HG03469 (cell line): ENCODE results near the gene SLC7A8.
"Not testable (repeated sequence)": the region's sequence is repeated elsewhere in the genome, so short reads cannot be mapped to it uniquely, and the experiment has no call there.

Source experiments
- ATAC-seq: cut with Tn5 transposase; IDR thresholded peaks from one replicate; pipeline ENCODE4 v1.9.1; 2021; ENCODE audit warnings: mild to moderate bottlenecking, moderate library complexity, moderate number of reproducible peaks; ENCODE audit not compliant: unreplicated experiment

SLC7A8 gene

GRCh38 chr14:23115039-23115731 lies 68.3 kb downstream of the SLC7A8 start:
- no peak for ATAC-seq

GRCh38 chr14:23114669-23115038 lies 68.8 kb downstream of the SLC7A8 start:
- ATAC-seq = no peak

GRCh38 chr14:23114120-23114458 lies 69.4 kb downstream of the SLC7A8 start:
- no peak for ATAC-seq

DNA sequence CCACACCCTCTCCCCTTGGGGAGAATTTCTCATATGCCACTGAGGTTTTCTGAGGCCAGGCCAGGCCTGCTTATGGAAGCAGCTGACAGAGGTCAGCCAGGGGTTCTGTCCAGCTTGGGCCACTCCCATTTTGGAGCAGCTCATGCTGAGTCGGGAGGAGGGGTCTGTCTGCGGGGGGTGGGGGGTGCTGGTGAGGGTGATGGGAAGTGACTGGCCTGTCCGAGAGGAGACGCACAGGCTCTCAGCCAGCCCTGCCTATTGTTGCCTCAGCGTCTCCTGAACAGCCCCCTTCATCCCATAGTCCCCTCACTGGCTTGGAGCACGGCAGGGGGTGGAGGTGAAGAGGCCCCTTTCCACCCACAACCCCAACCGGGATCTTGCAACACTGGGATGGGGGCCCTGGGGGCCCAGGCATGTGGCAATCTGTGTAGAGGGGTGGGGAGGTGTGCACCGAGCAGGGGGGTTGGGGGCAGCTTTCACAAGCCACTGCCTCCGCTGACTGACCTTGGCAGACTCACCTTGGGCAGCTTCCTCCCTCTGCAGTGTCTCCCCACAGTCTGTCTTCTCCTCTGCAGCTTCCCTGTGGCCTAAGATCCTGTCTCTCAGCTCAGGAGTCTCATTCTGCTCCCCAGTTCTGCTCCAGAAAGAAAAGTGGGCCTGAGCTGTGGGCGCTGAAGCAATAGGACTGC lies 69.9 kb downstream of the SLC7A8 start:
- ATAC-seq = no peak

DNA sequence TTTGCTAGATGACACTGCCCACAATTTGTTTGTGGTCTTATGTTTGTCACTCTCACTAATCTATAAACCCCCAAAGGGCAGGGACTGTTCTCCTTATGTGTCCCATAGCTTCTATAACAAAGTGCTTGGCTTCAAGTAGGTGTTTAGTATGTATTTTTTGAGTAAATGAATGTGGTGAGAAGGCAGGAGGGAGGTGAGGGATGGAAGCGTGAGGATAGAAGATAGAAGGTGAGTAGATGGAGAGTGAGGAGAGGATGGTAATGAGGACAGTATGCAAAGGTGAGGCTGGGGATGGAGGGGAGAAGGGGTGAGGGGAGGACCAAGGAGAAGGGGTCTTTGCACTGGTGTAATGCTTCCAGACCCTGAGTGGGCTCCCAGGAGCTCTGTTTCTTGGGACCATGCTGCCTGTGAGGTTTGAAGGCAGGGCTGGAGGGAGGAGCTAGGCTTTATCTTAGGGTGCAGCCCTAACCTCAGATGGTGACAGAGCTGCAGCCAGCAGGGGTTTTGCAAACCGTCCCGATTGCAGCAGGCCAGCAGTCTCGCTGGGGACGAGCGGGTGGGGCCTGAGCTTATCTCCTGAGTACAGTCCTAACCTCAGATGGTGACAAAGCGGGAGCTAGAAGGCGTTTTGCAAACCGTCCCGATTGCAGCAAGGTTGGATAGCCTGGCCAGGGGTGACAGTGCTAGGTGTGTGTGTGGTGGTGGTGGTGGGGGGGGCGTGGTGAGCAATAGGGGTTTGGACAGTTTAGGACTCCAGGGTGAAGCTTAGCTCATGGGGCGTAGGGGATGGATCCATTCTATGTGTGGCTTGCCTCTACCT lies 70.9 kb downstream of the SLC7A8 start:
- ATAC-seq = no peak

DNA sequence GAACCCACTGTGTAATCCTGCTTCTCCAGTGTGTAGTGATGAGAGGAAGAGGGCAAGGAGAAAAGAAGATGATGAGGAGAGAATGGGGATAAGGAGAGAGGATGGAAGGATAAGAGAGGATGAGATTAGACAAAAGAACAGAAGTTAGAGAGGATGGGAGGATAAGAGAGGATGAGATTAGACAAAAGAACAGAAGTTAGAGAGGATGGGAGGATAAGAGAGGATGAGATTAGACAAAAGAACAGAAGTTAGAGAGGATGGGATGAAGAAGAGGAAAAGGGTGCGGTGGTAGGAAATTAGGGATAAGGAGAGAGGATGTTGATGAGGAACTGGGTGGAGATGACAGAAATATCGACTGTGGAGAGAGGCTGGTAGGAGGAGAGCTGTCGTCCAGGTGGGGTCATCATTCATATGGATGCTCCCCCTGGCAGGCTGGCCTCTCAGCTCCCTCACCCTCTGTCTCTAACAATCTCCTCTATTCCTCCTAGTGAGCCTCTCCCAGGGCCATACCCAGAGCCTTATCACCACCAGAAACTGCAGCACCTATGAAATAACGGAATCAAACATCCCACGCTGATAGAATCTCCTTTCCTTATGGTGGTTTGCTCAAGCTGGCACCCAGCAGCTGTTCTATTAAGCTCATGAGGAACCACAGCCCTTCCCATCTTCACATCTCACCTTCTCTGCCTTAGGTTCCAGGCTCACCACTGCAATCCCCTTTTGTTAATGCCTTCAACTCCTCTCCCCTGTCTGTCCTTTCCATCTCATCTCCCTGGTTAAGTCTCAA lies 72.7 kb downstream of the SLC7A8 start:
- no peak for ATAC-seq

GRCh38 chr14:23109769-23110168 lies 73.7 kb downstream of the SLC7A8 start:
- ATAC-seq = no peak

DNA sequence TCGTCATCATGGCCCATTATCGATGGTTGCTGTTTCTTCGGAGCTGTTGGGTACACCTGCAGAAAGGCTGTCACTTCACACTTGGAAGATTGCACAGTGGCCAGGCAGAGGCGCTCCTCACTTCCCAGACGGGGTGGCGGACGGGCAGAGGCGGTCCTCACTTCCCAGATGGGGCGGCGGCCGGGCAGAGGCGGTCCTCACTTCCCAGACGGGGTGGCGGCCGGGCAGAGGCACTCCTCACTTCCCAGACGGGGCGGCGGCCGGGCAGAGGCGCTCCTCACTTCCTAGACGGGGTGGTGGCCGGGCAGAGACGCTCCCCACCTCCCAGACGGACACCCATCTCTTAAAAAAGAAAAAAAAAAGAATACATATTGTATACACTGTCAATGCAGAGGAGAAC lies 75.3 kb downstream of the SLC7A8 start:
- not testable (repeated sequence) for ATAC-seq

DNA sequence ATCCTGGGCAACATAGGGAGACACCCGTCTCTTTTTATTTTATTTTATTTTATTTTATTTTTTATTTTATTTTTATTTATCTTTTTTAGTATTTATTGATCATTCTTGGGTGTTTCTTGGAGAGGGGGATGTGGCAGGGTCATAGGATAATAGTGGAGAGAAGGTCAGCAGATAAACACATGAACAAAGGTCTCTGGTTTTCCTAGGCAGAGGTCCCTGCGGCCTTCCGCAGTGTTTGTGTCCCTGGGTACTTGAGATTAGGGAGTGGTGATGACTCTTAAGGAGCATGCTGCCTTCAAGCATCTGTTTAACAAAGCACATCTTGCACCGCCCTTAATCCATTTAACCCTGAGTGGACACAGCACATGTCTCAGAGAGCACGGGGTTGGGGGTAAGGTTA lies 75.8 kb downstream of the SLC7A8 start:
- not testable (repeated sequence) for ATAC-seq

DNA sequence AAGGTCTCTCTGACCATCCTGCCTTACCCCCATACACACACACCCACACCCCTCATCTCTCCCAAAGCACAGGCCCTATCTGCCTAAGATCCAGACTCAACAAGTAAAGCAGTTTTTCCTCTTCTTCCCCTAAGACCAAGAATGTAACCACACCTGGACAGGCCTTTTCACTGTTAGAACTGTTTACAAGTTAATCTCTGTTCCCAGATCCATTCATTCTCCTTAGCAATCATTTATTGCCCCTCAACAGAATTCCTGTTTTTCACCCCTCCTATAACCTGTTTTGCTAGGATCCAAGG lies 76.8 kb downstream of the SLC7A8 start:
- ATAC-seq = no peak

DNA sequence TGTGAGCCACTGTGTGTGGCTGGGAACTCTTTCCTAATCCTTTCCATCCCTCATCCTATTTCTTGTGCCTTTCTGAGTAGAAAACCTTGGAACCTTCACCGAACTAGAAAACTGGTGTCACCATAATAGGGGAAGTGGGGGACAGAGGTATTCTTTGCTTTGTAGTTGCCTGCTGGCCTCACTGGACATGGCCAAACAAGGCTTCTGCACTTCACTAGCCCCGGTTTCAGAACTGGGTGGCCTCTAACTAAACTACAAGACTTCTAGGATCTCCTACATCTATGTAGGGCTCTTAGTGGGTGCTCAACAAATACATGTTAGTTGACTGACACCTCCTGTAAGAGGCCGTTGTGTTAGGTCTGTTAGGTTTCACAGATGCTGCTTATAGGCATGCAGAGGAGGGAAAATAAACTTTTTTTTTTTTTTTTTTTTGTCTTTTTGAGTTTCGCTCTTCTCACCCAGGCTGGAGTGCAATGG lies 78.1 kb downstream of the SLC7A8 start:
- ATAC-seq = no peak

DNA sequence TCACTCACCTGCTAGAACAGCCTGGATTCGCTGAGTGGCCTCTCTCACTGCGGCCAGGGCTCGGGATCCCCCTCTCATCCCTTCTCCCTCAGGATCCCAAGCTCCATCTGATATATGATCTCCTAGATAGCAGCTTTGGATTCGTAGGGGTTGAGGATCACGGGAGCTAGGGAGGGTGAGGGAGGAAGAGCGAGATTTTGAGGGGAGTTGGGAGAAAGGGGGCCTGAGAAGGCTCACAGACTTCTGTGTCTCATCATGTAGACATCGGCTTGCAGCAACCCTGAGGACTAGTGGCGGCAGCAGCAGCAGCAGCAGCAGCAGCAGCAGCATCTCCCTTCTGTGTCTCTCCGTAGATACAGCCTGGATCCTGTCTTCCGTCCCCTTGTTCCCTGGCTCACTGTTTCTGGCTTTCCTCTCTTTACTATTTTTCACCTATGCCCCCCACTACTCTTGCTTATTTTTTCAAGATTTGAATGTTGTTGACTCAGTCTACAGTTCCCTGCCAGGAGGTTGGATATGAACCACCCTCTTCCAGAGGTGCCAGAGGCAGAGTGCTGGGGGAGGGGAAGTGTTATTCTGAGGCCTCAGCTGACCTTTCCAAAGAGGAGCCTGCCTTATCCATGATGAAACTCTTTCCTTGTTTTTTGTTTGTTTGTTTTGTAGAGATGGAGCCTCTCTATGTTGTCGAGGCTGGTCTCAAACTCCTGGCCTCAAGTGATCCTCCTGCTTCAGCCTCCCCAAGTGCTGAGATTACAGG lies 78.7 kb downstream of the SLC7A8 start, which contains the start of gene CIROP:
Gene CIROP, minus strand, starts transcription at position 399 of the 757 bp plus-strand sequence. Its CDS starts 69 bp downstream, at position 330.
- ATAC-seq = no peak

GRCh38 chr14:23104070-23104590 lies 79.3 kb downstream of the SLC7A8 start:
- ATAC-seq = no peak

DNA sequence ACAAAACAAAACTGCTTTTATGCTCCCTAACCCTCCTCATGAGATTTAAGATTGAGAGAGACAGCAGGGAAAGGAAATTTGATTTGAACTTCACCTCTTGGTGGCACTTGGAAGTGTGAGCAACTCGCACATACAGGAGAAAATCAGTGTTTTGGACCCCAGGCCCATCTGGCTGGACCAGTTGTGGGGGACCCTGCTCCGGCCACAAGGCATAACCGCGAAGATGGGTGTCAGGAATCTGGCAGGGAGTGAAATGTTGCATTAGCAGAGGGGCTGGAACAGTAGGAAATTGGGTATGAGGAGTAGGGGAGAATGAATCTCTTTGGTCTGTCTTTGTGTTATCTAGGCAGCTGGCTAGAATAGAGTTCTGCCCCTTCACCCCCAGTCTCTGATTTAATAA lies 79.9 kb downstream of the SLC7A8 start:
- ATAC-seq = no peak

- ATAC-seq = no peak
These were observed 80.7 kb downstream of the SLC7A8 start for GRCh38 chr14:23102801-23103200.

DNA sequence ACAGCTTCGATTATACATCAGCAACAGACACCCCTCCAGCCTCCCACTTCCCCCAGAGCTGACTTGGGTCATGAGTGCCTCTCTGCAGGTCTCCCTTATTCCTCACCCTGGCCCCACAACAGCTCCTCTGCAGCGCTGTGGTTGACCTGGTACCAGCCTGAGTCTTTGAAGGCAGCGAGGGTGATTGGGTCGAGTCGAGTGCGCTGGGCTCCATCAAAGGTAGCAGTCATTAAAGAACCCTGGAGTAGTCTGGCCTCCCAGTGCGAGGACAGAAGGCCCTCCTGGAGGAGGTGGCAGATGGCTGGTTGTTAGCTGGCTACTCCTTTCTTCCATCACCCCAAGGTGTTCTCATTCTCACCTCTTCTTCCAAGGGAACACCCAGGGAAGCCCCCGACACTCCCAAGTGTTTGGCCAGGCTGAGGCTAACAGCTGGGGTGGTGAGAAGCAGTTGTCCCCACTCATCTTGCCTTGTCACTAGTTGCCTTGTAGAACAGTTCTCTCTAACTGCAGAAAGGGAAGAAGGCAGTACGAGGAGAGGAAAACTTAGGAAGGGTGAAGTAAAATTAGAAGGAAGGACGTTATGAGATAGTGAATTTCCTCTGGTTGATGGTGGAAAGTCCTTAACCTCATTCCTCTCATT lies 81.4 kb downstream of the SLC7A8 start:
- ATAC-seq = no peak

DNA sequence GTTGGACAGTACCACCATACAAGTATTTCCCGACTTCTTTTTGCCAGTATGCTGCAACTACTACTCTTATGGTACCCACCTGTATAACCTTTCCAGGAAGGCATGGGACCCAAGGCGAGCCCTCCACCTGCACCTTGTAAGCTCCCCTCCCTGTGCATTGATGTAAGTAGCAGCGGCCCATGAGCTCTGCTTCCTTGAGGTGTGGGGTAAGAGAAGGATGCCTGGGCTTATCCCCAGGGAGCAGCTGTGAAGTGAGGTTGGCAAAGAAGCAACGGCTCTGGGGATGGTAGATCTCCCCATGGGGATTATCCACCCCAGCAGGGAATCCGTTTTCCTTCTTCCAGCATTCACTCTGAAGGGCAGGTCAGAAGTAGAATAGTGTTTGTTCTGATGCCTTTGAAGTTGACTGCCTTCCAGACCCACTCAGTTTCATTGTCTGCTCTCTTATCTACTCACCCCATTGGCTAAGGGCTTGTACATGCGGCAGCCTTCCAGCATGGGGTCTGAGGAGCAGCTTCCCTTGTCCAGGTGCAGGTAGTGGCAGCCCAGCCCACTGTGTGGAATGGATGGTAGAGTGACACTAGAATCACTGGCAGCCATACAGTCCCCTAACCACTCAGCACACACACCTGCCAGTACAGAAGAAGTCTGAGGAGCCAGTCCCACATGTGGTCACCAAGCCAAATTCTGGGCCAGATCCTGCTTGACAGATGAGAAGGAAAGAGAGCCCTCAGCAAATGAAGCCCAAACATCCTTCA lies 82.1 kb downstream of the SLC7A8 start:
- no peak for ATAC-seq

- ATAC-seq = no peak
These were observed 84.1 kb downstream of the SLC7A8 start for GRCh38 chr14:23099212-23099861.
